IPS DF 19.7 (cell line): ENCODE data around the gene TOR2A.

ENCODE experiments used
- DNase-seq: peaks from one replicate; pipeline ENCODE4 v3.0.0-alpha.2; 2013; ENCODE audit warnings: low read depth, low spot score

Gene TOR2A

GRCh38 chr9:127720865-127721227 lies 14.2 kb downstream of the TOR2A start:
- no peak for DNase-seq

GRCh38 chr9:127720031-127720864 lies 14.8 kb downstream of the TOR2A start:
- no peak for DNase-seq

- DNase-seq: no peak
Measured at GRCh38 chr9:127717766-127718165, 17.3 kb downstream of the TOR2A start.

DNA sequence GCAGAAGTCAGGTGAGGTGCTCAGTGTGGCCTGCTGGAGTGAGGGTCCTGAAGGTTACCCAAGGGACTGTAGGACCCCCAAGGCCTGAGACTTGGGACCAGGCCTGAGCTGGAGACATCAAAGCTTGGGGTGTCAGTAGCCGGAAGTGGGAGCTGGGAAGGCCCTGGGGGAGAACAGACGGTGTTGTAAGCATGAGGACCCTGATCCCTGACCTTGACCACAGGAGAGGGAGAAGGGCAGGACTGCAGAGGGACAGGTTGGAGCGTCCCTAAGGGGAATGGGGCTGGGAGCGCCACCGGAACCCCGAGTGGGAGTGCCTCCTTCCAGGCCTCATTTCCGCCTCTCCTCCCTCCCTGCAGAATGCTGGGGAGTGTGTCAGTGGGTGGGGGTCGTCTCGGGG lies 18.7 kb downstream of the TOR2A start:
- DNase-seq: no peak

DNA sequence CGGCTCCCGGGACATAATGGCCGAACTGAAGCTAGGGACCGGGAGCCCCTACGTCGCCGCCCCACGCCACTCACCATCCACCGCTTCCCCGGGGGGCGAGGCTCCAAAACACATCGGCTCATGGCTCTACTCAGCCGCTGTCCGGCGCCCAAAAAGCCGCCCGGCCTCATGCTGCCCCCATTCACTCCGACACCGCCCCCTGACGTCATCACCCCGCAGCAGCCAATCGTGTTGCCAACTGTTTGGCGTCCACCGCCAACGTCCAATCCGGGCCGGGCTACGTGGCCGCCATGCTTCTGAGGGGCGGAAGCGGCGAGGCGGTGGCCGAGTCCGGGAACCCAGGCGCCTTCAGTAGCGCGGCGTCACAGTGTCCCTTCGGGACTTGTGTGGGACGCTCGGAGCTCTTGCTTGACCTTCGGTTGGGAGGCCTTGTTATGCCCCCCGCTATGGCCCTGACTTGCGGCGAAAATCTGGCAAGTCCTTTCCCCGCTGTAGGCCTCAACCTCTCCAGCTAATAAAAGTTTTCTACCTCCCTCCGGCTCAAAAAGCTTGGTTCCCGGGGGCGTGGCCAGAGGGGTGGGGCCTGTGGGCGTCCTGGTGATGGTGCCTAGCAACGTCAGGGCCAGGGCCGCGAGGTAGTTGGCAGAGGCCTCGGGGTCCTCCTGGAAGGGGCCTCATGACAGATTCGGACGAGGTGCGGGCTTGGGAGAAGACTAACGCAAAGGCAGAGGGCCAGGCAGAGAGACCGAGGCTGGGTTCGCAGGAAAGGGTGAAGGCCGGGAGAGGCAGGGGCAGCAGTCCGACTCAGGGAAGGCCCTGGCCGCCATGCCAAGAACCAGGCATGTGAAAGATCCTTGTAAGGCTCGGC lies 19.4 kb downstream of the TOR2A start, which contains the start of the genes PTRH1 and TTC16:
Gene PTRH1, minus strand, starts transcription at position 194 of the 868 bp plus-strand sequence. Its CDS starts 24 bp downstream, at position 170.
Gene TTC16, plus strand, starts transcription at position 610 of the 868 bp plus-strand sequence. Its CDS starts 67 bp downstream, at position 677.
- peak; percentile 81 for DNase-seq

GRCh38 chr9:127714951-127715469 lies 20.1 kb downstream of the TOR2A start:
- DNase-seq: no peak

DNA sequence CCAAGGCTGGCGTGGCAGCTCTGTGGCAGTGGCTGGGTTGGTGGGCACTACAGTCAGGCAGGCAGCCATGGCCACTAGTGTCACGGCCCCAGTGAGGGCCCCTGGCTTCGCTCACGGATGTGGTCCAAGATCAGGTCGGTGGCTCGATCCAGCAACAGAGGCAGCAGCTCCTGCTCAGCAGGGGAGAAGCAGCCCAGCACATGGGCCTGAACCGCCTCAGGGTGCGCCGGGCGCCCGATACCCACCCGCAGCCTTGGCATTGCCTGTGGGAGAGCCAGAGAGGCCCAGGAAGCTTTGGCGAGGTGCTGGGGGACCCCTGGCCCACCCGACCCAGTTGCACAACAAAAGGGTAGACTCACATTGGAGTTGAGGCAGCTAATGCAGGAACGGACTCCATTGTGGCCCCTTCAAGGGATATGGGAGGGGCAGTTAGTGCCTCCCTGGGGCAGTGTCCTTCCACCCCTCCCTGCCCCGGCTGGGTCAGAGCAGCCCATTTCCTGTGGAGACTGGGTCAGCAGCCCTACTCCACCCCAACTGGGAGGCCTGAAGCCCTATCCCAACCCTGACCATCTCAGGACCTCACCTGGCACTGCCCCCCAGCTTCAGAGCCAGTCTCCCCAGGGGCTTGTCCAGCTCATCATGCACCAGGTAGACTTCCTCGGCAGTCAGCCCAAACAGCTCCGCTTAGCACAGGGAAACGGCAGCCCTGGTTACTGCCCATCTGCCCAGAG lies 20.9 kb downstream of the TOR2A start:
- no peak for DNase-seq

DNA sequence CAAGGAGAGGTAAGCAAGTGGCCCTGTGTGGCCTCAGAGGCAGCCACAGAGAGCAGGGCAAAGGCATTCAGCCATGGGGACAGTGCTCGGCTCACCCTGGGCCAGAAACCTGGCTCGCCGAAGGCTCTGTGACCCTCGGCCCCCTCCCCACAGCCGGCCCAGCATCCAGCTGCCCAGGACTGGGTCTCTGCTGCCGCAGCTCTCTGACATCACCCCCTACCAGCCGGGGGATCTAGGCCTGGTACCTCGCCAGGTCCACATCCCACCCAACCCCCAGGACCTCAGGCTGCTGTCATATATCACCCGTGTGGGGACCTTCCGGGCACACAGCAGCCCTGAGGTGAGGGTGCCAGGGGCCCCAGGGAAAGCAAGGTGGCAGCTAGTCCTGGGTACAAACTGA lies 22.2 kb downstream of the TOR2A start:
- DNase-seq: no peak

- no peak for DNase-seq
Measured at GRCh38 chr9:127712371-127712770, 22.7 kb downstream of the TOR2A start.

DNA sequence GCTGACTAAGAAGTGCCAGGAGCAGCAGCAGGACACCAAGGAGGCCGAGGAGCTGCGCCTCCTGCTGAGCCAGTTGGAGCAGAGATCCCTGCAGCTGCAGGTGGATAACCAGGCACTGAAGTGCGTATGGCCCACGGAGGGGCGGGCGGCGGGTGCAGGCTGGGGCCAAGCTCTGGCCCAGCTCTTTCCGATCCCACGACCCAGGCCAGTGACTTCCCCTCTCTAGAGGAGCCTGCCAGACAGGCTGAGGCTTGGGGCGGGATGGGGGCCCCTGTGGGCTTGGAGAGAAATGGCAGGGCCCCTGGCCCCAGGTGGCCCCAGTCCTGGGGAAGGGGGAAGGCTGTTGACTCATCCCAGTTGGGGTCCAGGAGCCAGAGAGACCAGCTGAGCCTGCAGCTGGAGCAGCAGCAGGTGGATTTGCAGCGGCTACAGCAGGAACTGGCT lies 23.2 kb downstream of the TOR2A start:
- DNase-seq: no peak

DNA sequence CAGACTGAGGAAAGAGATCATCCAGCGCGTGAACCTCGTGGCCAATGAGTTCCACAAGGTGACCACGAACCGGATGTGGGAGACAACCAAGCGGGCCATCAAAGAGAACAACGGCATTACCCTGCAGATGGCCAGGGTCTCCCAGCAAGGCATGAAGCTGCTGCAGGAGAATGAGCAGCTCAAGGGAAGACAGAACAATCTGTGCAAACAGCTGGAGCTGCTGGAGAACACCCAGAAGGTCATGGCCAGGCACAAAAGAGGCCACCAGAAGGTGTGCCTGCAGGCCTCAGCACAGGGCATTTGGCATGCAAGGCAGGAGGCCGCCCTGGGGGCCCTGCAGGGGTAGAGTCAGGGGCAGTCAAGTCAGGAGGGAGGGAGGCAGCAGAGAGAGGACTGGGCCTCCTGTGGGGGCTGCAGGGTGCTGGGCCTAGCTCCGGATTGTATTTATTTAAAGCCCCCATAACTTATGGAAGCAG lies 23.8 kb downstream of the TOR2A start:
- DNase-seq: no peak

GRCh38 chr9:127710204-127710783 lies 24.8 kb downstream of the TOR2A start:
- no peak for DNase-seq

DNA sequence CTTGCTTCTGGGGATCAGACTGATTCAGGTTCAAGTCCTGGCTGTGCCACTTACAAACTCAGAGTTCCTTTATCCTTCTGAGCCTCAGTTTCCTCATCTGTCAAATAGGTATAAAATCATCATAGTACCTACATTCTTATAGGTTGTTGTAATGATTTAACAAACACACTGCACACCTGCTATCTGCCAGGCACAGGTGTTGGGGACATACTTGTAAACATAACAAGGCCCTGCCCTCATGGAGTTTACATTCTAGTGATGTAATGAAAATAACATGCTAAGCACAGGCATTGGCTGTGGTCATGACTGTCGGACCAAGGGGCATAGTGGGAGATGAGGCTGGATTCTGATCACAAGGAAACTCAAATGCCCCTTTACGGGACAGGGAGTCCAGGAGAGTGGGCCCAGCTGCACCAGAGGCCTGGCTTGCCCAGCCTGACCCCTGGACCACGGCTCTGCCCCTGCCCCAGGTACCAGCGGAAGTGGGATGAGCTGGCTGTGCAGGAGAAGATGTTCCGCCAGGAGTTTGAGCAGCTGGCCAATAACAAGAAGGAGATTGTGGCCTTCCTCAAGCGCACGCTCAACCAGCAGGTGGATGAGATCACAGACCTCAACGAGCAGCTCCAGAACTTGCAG lies 26.0 kb downstream of the TOR2A start:
- DNase-seq: no peak

DNA sequence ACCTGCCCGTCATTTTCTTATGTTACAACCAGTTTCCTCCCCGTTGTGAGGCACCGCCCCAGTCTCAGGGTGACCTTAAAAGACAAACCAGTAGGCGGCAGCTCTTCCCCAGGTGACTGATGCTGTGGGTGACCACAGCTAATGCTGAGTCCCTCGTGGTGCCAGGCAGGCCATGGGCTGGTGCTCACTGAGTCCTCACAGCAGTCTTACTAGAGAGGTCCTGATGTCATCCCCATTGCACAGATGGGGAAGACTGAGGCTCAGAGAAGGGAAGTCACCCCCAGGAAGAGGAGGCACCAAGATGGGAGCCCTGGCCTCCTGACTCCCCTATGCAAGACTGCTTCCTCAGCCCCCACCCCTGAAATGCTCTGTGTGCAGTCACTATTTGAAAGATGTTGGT lies 27.3 kb downstream of the TOR2A start:
- DNase-seq: no peak

DNA sequence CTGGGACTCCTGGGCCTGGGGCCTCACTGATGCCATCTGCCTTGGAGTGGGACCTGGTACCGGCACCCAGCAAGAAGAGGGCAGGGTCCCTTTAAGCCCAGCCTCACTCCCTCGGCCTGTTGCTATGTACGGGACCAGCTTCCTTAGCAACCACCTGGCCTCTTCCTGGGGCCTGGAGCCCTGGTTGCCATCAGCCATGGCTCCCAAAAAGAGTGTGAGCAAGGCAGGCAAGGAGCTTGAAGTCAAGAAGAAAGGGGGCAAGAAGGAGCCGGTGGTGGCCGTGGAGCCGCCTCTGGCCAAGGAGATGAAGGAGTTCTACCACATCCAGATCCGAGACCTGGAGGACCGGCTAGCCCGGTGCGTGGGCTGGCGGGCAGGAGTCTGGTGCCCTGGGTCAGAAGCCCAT lies 28.3 kb downstream of the TOR2A start, which contains the start of gene CFAP157:
Gene CFAP157, plus strand, starts transcription at position 153 of the 406 bp plus-strand sequence. Its CDS starts 44 bp downstream, at position 197.
- no peak for DNase-seq

DNA sequence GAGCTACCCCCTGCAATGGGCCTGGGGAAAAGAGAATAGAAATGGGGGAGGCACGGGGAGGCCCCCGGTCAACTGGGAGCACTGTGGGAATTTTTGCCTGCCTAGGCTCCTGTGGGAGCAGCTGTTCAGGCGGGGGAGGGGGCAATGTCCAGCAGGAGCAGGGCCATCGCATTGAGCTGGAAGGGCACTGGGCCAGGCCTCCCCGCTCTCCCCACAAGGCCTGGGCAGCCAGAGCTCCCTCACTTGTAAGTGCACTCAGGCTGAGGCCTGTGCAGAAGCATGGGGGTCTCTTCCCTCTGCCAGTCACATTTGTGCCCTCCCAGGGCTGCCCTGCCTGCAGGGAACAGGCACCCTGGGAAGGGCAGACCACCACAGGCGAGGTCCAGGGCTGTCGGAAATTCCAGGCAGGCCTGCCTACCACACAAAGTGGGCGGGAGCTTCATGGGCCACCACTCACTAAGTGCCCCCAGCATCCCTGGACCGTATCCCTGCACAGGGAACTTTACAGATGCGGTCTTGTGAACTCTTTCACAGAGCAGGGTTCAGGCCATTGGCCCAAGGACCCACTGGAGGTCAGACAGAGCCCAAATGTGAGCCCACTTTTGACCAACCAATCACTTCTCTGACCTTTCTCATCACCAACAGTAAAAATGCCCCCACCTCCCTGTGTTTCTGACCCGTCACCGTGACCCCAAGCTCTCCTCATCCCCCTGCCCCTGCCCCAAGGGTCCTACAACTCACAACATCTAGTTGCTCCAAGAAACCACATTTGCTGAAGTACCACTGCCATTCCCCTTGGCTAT lies 29.3 kb downstream of the TOR2A start:
- no peak for DNase-seq

GRCh38 chr9:127703289-127703946 lies 31.7 kb downstream of the TOR2A start:
- DNase-seq: no peak

- no peak for DNase-seq
Measured at GRCh38 chr9:127700594-127701255, 34.4 kb downstream of the TOR2A start.
